HepG2 (cell line): ENCODE results near the gene IQUB. TPM values are rescaled to one million over a fixed set of nuclear protein-coding genes. Genes with fewer than 3 reads are reported as not detected.

ENCODE experiments used
- ATAC-seq: fragments of 200-7000 bp; cut with Tn5 transposase; 3 replicates; pipeline ENCODE4 v1.9.1; 2020; ENCODE audit warnings: mild to moderate bottlenecking, moderate library complexity
- BruUV-seq: library from RNA; stranded (reverse); fragments of 400-500 nt; replicated peaks from 2 replicates; lab custom pipeline; 2021; lab: Mats Ljungman, UMichigan
- CTCF ChIA-PET: fragments of 300-600 bp; formaldehyde crosslinking; extraction: SDS; loops from one replicate; lab custom pipeline; 2021; ENCODE audit warnings: low total read pairs, inconsistent platforms, low intra/inter-chr PET ratio; lab: Yijun Ruan, JAX
- POLR2A ChIA-PET: fragments of 350-600 bp; sonication (Branson Sonifier 250); formaldehyde crosslinking; loops from one replicate; lab custom pipeline; 2020; ENCODE audit warnings: antibody characterized with exemption, inconsistent platforms; lab: Yijun Ruan, JAX
- DNase-seq: peaks from one replicate; pipeline ENCODE4 v3.0.0-alpha.2; 2015; ENCODE audit warnings: low spot score
- FAIRE-seq: peaks from 3 replicates; lab custom pipeline; 2011; peaks lifted over from hg19 to GRCh38; lab: Jason Lieb, UNC
- H2AFZ ChIP-seq: one replicate; pipeline ENCODE4 v1.6.1; 2011; ENCODE audit warnings: low read length, inconsistent platforms
- H3K27ac ChIP-seq: fragments of 300-600 bp; 3 replicates; pipeline ENCODE4 v1.8.0; 2011; ENCODE audit warnings: mixed run types, mild to moderate bottlenecking, mixed read lengths, low read length, inconsistent platforms; ENCODE audit not compliant: insufficient read depth; ENCODE audit errors: extremely low read length
- H3K27me3 ChIP-seq, 2 experiments: fragments of 200-600 bp in 1 of 2; 2 replicates in 1 of 2; 3 replicates in 1 of 2; pipeline versions ENCODE4 v1.6.0 to v1.8.0; 2011; ENCODE audit warnings: low read length in 2 of 2, mild to moderate bottlenecking in 2 of 2, moderate library complexity in 2 of 2, inconsistent platforms in 1 of 2; ENCODE audit not compliant: insufficient read depth in 2 of 2, control insufficient read depth in 1 of 2
- H3K36me3 ChIP-seq, 2 experiments: fragments of 200-600 bp in 1 of 2; replicated peaks in 1 of 2; 2 replicates in 1 of 2; 3 replicates in 1 of 2; pipeline versions ENCODE4 v1.5.1 to v1.8.0; 2011; ENCODE audit warnings: low read length in 2 of 2, inconsistent platforms in 1 of 2; ENCODE audit not compliant: insufficient read depth in 2 of 2, control insufficient read depth in 1 of 2
- H3K4me1 ChIP-seq: 2 replicates; pipeline ENCODE4 v1.5.1; 2012; ENCODE audit warnings: low read length, inconsistent platforms; ENCODE audit not compliant: insufficient read depth
- H3K4me2 ChIP-seq: 2 replicates; pipeline ENCODE4 v1.6.0; 2011; ENCODE audit warnings: low read depth, low read length, inconsistent platforms
- H3K4me3 ChIP-seq, 3 experiments: fragments of 200-600 bp in 1 of 3; sonication (generic), shearing (Covaris generic) in 1 of 3; replicated peaks in 1 of 3; 2 replicates each; pipeline ENCODE4 v1.5.1; 2011 to 2016; ENCODE audit warnings: low read length in 3 of 3, inconsistent platforms in 2 of 3, low read depth in 2 of 3, mild to moderate bottlenecking in 2 of 3, control low read depth in 1 of 3, mixed read lengths in 1 of 3; ENCODE audit not compliant: insufficient read depth in 1 of 3
- H3K79me2 ChIP-seq: one replicate; pipeline ENCODE4 v1.6.1; 2011; ENCODE audit warnings: low read length, inconsistent platforms; ENCODE audit not compliant: insufficient read depth
- H3K9ac ChIP-seq: 2 replicates; pipeline ENCODE4 v1.6.0; 2011; ENCODE audit warnings: mild to moderate bottlenecking, low read depth, low read length, inconsistent platforms; ENCODE audit not compliant: insufficient read depth
- H3K9me3 ChIP-seq: 2 replicates; pipeline ENCODE4 v1.5.1; 2012; ENCODE audit warnings: mild to moderate bottlenecking, low read length
- H4K20me1 ChIP-seq: 2 replicates; pipeline ENCODE4 v1.6.0; 2011; ENCODE audit warnings: inconsistent platforms, mild to moderate bottlenecking, low read length, moderate library complexity; ENCODE audit not compliant: insufficient read depth
- CENPBD1 ChIP-seq: sonication (generic); formaldehyde crosslinking; IDR thresholded peaks from 2 replicates; pipeline ENCODE4 v1.8.0; 2022; ENCODE audit warnings: missing genetic modification reagents, low read depth, mild to moderate bottlenecking, borderline replicate concordance
- PREB ChIP-seq: sonication (generic); formaldehyde crosslinking; IDR thresholded peaks from 2 replicates; pipeline ENCODE4 v1.4.0; 2020; ENCODE audit warnings: missing genetic modification reagents
- RNF219 ChIP-seq: sonication (generic); formaldehyde crosslinking; IDR thresholded peaks from 2 replicates; pipeline ENCODE4 v1.5.0; 2020; ENCODE audit warnings: mild to moderate bottlenecking, missing genetic modification reagents
- SKI ChIP-seq: fragments of 450-650 bp; IDR thresholded peaks from one replicate; pipeline ENCODE4 v1.6.1; 2018; ENCODE audit warnings: mild to moderate bottlenecking; ENCODE audit not compliant: partially characterized antibody
- ZNF335 ChIP-seq: sonication (generic); formaldehyde crosslinking; IDR thresholded peaks from 2 replicates; pipeline ENCODE4 v1.4.0; 2020; ENCODE audit warnings: missing genetic modification reagents
- ZNF552 ChIP-seq: sonication (generic); formaldehyde crosslinking; IDR thresholded peaks from 2 replicates; pipeline ENCODE4 v1.9.0; 2022; ENCODE audit warnings: missing genetic modification reagents, mild to moderate bottlenecking, borderline replicate concordance
- ZNF580 ChIP-seq: IDR thresholded peaks from 2 replicates; pipeline ENCODE4 v1.6.1; 2016; ENCODE audit warnings: low read depth, borderline replicate concordance
- WGBS: methylation state at CpG from one replicate; pipeline ENCODE4 v1.1.6; 2017; ENCODE audit warnings: low lambda C conversion rate; 5-methylcytosine and 5-hydroxymethylcytosine counted together
- in situ Hi-C: cut with HindIII; loops from 2 replicates; pipeline ENCODE4 v1.10.0; 2017; ENCODE audit warnings: low pct_unique_long_range_greater_than_20kb; ENCODE audit not compliant: extremely low pct_ligation_motif_present
- intact Hi-C: fragments of 100-400 bp; cut with micrococcal nuclease; formaldehyde crosslinking; loops from one replicate; pipeline ENCODE4 v1.10.0; 2022; ENCODE audit not compliant: unreplicated experiment
- polyA plus RNA-seq, 8 experiments: library from polyadenylated mRNA; depleted of rRNA in 3 of 8; stranded (reverse) in 7 of 8; unstranded in 1 of 8; fragments of >200 nt; fragmentation: Illumina TruSeq in 4 of 8; extraction: Trizol in 4 of 8; gene quantifications; 2 replicates each; pipeline versions ENCODE4 v1.2.1 to v1.2.3, GENCODE V29; 2011 to 2016; ENCODE audit warnings: low read depth in 4 of 8, missing spikeins in 1 of 8, mixed read lengths in 1 of 8; ENCODE audit not compliant: insufficient read depth in 1 of 8
- total RNA-seq, 5 experiments: library from RNA; depleted of rRNA; stranded (reverse); fragments of >200 nt; fragmentation: Illumina TruSeq; extraction: Trizol; gene quantifications; 2 replicates each; pipeline ENCODE4 v1.2.3, GENCODE V29; 2016; ENCODE audit warnings: low read depth in 1 of 5

The IQUB gene
- total and polyA plus RNA-seq, 2 of the 13 experiments (the other 11 are each of a cell fraction or from before 2014, with no cell fraction given), result 0.07 TPM; not detected in 1

GRCh38 chr7:123505221-123505620 is 29.2 kb downstream of the IQUB start:
- H3K36me3 ChIP-seq, result no peaks in the 10 kb centered on the region
- ChIA-PET POLR2A (no interaction called here), CTCF (no interaction called here)
- TF ChIP-seq ZNF580 (CRISPR knock-in tag) (no peak), RNF219 (CRISPR knock-in tag) (no peak), CENPBD1 (no peak), PREB (CRISPR knock-in tag) (no peak), ZNF552 (no peak), ZNF335 (CRISPR knock-in tag) (no peak), SKI (no peak)
- FAIRE-seq, result no peak
- no peaks in the 10 kb centered on the region for H4K20me1 ChIP-seq
- no peaks in the 10 kb centered on the region for H3K79me2 ChIP-seq
- H3K27me3 ChIP-seq, result no peaks in the 10 kb centered on the region
- H3K4me2 ChIP-seq, result no peak overlapping the region
- no peak overlapping the region for H3K4me3 ChIP-seq
- no peak overlapping the region for H2AFZ ChIP-seq
- no TSS peak for BruUV-seq
- intact Hi-C loops (no loop called here), in situ Hi-C loops (no loop called here)
- H3K27ac ChIP-seq, result no peak overlapping the region
- no peak for DNase-seq
- H3K4me1 ChIP-seq, result no peaks in the 10 kb centered on the region
- H3K9ac ChIP-seq, result no peak overlapping the region
- ATAC-seq, result no peak
- peaks cover 9% of the 10 kb centered on the region; the same call in 1 of the 2 replicates for H3K9me3 ChIP-seq
- 0% methylated on average over 2 of the region's 2 CpGs for WGBS
